Activated CD8-positive, alpha-beta memory T cell treated with anti-CD3 and anti-CD28 coated beads, Interleukin-2, amount 50 U/mL, for 1 hour (primary cell): ENCODE results near the gene RCC2.
"Not testable (repeated sequence)": the region's sequence is repeated elsewhere in the genome, so short reads cannot be mapped to it uniquely, and the experiment has no call there.

Experiments used
- DNase-seq: peaks from one replicate; pipeline ENCODE4 v3.0.0-alpha.2; 2020; ENCODE audit errors: extremely low read depth

RCC2 gene

DNA sequence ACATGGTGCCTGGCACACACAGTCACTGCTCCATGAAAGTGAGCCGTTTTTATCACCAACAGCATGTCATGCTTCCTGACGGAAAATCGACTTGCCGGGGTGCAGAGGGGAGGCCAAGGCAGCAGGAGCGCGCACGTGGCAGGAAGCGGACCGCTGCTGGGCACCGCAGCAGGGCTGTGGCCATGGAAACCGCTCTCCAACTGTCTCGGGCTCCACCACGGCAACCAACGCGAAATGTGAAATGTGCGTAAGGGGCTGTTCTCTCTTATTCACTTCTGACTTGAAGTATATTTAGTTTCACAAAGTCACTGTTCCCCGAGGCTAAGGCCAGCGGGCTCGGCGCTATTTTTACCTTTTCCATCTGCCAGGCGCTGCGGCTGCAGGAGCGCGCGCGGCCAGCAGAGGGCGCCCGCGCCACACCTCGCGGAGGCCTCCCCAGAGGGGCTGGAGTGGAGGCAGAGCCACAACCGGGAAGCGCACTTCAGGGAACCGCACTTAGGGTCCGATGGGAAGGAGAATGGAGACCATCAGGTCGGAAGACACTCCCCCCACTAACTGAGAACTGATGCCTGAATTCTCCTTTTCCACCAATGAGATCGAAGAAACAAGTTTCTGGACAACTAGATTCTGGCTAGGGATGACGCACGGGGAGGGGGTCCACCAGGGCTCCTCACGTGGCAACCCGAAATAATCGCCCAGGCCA is 19.7 kb downstream of the RCC2 start:
- no peak for DNase-seq

DNA sequence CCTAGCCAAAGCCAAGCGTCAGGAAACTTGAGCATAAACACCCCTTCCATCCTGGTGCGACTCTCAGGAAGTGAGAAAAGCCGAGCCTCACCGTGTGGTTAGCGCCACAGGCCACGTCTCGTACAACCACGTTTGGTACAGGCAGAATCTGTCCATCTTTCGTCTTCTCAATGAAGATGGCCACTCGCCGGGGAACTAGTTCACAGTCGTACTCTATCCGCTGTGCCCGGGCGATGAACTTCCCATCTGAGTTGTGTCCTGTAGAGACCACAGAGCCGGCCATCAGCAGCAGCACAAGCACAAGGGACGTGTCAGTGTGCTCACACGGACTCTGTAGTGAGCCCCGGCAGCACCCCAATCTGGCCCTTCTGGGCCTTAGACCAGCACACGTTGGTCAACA is 23.1 kb downstream of the RCC2 start:
- no peak for DNase-seq

DNA sequence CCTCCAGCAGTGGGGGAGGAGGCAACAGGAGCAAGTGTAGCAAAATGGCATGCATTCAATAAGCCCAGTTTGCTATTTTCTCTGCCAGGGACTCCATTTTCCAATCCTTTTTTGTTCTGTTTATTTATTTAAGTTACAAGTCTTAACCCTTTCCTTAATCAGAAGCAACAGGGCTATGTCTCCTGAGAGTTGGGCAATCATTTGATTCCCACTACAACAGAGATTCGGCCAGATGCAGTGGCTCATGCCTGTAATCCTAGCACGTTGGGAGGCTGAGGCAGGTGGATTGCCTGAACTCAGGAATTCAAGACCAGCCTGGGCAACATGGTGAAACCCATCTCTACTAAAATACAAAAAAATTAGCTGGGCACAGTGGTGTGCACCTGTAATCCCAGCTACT is 25.5 kb downstream of the RCC2 start:
- no peak for DNase-seq

DNA sequence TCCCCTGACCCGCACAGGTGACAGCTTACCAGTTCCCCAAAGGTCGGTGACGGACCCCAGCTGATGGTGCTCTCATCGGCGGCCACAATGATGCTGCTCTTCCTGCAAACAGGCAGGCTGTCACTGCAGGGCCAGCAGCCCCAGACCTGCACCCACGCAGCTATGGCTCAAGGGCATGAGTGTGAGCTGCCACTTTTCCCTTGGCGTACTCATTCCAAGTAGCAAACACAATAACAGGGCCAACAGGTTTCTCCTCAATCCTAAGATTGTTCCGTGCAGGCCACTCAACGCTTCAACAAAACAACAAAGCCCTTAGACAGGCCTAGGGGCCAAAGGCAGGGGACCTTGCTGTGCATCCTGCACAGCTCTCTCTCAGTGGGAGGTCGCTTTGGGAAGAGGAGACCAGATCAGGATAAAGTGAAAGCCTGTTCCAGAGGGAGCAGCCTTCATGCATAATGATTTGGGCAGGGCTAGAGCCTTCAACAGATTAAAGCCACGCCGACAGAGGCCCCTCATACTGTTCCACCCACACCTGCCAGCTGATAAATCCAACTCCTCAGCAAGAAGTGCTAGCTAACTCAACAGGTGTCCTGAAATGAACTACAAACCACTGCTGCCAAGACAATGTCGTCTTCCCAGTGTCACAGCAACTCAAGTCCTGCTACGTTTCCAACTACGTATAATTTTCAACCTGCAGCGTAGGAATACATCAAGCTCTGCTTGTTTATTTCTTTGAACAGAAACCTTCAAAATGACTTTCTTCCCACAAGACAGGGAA is 27.2 kb downstream of the RCC2 start:
- DNase-seq = no peak

DNA sequence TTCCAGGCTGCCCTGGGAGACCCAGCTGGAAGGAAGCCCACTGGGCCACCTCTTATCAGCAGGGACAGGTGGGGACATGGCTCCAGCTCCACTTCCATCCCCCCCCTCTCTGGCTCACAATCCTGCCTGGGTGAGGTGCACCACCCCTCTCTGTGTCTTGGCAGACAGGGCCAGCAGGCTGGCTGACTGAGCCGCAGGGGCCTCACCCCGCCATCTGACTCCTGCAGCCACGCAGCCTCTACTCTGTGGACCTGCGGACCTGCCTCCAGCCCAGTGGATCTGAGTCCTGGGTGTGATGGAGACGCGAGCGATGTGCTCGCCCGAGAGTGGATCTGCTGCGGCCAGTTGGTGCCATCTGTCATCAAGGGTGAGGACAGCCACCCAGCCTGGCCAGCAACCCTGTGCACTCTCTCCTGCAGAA is 30.1 kb downstream of the RCC2 start:
- DNase-seq = no peak

DNA sequence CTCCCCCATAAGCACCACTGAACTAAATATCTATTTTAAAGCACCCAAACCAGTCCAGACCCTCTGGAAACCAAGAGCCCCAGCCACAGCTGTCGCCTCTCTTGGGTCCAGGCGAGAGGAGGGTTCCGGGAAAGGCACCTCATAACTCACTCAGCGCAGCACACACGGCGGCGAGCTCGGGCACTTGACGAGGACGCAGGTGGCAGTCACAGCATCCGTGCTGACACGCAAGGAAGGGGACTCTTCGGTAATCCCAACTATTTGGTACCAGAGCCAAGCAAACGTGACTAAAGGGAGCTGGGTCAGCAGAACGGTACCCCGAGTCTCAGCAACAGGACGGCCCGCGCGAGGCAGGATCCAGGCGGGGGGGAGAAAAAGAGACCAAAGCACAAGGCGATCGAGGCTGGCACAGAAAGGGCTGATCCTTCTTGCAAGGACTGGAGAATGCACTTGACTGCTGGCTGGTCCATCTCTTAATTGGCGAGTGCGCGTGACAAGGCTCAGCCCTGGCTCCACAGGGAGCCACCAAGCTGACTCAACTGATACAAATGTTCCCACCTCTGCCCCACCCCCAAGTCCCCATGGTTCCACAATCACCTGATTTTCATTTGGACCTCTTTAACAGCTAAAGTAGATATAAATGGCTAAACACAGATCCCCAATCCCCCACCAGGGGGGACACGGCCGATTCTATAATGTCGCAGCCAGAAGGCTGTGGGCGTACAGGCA is 31.5 kb downstream of the RCC2 start:
- not testable (repeated sequence) for DNase-seq

DNA sequence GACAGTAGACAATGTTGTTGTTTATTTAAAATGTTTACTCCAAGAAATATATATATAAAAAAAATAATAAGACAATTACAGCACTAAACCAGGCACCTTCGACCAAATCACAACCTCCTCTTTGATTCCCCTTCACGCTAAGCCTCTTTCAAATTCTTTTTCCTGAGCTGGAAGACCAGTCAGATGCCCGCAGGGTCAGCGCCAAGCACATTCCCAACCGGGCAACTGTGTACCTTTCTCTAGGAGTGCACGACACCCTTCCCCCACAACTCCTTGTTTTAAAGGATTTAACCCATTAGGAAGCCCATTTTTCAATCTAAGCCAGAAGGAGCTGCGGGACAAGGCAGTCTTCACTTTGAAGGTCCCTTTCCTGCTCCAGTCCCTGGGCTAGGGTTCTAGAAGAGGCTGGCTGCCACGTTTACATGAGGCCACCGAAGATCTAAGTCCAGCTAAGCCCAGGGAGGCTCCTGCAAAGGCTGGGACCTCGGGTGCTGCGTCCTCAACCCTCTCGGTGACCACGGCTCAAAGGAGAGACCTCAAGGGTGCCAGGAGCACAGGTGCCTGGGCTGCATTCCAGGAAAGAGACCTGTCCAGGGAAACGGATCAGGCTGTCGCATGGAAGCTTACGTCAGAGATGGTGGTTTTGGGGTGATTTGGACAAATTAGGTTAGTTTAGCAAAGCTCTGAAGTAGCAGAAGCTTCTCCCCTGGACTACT is 32.6 kb downstream of the RCC2 start:
- DNase-seq = not testable (repeated sequence)

DNA sequence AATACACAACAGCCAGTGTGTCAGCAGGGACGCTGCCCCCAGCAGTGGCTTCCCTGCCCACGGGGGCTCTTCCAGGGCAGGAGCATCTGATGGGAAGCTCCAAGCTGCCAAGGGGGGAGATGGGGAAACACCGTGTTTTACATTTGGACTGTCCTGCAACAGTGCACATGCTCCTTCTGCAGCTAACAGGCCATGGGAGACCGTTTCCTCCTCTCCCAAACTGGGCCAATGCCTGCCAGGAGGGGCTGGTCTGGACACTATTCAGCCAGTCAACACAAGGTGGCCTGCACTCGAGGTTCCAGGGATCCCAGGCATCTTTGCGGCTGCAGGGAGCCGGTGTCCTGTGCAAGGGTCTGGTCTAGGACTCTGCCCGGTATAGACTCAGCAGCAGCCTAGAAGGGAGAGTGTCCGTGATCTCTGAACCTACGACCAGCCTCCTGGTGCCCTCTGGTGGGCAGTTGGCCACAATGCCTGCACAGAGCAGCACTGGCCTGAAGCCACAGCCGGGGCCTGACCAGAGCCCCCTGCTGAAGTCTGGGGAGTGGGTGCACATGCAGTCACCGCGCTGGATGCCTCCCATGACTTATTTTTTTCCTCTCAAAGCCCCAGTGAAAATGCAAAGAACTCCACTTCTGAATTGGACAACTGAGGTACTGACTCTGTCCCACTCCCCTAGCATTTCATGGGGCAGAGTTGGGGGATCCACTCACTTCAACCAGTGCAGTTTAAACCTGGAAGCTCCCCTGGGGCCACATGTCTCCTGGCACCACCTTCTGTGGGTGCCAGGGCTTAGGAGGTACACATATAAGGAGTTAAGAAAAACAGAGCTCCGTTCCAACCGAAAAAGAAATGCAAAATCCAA is 33.3 kb downstream of the RCC2 start:
- DNase-seq = no peak

DNA sequence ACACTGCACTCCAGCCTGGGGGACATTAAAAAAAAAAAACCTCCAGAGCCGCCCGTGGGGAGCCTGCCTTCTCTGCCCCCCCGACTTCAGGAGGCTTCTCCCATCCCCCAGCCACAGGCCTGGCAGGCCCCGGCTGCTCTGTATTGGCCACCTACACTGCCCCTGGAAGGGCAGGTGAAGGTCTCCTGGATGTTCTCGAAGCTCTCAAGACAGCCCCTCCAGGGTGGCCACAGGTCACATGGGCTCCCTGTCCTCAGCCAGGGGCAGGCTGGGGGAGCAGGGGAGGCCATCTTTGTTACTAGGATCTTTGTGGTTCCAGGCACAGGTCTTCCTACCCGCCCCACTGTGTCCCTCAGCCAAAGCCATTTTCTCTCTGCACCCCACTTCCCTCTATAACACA is 34.7 kb downstream of the RCC2 start:
- no peak for DNase-seq

DNA sequence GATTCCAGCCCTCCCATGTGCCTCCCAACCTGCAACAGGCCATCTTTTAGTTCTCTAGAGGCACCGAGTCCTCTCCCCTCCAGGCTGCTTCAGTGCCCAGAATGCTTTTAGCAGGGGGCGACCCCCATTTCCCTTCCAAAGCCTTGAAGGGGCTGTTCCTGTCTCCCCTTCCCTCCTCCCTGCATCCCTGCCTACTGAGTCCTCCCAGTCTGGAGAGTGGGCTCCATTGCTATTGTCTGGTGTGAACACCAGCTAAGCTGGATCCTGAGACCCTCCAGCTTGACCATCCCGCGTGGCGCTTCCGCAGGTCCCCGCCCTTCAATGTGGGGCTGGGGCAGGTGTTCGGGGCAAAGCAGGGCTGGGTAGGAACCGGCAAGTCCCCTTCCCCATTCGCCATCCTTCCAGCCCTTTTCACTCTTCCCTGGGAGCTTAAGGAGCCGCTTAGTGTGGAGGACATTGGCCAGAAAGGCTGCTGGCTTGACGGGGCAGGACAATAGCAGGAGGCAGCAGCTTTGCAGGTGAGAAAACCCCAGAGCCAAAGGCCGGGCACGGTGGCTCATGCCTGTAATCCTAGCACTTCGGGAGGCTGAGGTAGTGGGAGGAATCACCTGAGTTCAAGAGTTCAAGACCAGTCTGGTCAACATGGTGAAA is 35.3 kb downstream of the RCC2 start:
- DNase-seq = no peak

DNA sequence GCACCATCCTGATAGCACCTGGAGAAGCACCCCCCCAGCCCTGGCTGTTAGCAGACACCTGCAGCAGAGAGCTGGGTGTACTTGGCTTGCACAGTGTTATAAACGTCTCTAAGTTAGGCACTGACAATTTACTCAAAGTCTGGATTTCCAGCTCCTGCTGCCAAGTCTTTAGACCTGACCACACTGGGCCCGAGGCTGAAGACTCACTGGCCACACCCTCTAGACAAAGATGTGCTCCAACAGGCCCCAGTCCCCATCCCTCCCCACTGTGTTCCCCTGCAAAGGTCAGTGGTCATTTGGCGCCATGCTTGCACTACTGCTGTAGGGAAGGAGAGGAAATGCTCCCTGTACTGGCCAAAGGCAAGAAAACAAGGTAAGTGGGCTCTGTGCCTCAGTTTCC is 36.4 kb downstream of the RCC2 start:
- DNase-seq = no peak

DNA sequence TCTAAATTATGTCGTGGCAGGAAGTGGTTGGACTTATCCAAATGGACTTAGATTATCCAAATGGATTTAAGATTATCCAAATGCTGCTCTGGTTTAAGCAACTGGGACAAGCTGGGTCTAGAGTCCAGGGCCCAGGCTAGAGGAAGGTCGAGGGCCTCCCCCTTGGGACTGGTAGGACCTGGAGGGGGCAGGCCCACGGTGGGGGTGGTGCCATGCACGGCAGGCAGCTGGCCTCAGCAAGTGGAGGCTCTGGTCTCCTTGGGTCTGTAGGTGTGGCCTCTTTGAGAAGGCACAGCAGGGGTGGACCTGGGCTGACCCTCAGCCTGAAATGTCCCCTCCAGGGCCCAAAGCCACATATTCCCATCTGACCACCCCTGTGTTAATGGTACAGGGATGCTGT is 37.6 kb downstream of the RCC2 start:
- no peak for DNase-seq

DNA sequence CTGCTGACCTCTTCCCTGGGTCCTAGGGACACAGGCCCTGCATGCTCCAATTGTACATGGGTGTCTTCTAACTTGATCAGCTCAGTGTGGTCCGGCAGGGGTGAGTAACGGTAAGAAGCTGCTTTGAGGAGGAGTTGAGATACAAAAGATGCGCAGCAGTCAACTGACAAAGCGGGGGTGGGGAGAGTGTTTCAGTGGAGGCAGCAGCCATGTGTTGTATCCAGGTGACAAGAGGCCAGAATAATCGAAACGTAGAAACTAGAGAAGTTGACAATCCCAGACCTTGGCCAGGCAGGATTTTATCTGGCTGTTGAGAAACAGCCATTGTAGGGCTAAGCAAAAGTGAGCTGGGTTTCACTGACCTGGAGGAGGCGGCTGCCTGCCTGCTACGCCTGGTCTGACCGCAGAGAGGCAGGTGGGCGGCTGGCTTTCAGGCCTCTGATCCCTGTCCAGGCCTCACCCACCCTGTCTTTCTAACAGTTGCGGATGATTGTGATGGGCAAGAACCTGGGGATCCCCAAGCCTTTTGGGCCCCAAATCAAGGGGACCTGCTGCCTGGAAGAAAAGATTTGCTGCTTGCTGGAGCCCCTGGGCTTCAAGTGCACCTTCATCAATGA is 38.6 kb downstream of the RCC2 start:
- DNase-seq = no peak

DNA sequence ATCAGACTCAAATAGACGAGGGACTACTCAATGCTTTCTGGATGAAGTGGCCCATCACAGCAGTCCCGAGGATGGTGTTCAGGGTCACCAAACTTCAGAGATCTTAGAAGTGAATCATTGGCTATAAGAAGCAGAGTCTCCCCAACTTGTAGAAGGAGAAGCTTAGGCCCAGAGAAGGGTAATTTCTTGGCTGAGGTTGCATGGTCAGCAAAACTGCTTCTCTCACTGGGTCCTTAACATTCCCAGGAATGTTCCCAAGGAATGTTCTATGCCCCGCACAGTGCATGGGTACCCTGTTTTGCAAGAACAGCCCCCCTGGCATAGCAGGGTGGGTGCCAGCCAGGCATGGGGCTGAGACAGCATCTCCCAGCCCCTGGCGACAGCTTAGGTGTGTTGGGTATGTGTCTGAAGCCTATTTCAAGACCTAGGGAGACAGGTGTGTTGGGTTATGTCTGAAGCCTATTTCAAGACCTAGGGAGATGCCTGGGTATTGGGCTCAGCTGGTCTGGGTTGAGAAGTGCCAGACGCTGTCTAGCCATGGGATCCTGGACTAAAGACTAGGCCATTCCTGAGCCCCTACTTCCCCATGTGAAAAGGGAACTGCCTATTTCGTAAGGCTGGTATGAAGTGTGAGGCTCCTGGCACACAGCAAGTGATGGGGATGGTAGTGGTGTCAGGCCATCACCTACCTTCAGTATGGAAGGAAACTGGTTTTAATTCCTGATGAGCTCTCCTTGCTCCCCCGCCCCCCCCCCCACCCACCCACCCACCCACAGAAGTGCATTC is 41.4 kb downstream of the RCC2 start:
- no peak for DNase-seq

DNA sequence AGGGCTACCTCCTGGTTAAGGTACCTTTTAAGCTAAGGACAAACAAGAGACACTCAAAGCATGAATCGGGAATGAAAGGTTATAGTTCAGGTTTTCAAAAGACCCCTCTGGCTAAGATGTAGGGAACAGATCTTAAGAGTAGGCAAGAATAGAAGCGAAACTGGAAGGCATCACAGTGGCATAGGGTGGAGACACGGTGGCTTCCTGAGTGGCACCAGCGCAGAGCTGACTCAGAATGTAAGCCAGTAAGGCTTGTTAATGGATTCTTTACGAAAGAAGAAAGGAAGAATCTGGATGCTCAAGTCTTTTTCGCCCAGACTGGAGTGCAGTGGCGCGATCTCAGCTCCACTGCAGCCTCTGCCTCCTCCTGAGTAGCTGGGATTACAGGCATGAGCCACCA is 46.2 kb downstream of the RCC2 start:
- no peak for DNase-seq

DNA sequence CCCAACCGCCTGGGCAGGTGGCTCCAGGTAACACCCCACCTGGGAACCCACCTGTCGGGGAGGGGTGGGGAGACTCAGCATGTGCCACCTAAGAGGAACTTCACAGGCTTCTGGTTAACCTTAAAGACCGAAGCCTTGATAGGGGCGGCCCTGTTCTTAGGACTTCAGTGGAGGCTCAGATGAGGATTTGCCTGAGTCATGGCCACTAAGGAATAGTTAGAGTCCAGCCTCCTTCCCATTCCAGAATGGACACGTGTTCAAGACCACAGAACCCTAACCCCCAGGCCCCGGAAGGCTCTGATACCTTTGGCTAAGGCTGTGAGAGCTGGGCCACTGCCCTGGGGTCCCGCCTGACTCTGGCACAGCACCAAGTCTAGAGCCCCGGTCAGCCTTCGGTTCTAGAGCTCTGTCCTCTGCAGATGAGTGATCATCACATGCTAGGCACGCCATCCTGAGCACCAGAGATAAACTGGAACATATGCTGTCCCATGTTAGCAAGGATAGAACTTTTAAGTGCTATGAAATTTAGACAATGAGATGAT is 47.2 kb downstream of the RCC2 start:
- DNase-seq = no peak

DNA sequence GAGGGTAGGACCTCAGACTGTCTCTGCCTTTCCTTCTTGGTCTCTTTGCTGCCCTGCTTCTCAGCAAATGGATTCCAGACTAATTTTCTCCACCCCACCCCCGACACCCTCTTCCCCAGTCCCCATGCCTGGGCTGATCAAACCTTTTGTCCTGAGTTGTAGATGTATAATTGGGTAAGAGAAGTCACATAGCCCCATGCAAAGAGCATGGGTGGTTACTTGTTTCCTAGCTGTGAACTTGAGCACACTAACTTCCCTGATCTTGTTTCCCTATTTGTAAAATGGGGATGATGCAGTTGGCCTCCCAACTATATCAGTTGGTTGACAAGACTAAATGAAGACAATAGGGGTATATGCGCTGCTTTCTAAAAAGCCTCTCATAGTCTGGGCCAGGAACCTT is 58.3 kb downstream of the RCC2 start:
- DNase-seq = no peak

DNA sequence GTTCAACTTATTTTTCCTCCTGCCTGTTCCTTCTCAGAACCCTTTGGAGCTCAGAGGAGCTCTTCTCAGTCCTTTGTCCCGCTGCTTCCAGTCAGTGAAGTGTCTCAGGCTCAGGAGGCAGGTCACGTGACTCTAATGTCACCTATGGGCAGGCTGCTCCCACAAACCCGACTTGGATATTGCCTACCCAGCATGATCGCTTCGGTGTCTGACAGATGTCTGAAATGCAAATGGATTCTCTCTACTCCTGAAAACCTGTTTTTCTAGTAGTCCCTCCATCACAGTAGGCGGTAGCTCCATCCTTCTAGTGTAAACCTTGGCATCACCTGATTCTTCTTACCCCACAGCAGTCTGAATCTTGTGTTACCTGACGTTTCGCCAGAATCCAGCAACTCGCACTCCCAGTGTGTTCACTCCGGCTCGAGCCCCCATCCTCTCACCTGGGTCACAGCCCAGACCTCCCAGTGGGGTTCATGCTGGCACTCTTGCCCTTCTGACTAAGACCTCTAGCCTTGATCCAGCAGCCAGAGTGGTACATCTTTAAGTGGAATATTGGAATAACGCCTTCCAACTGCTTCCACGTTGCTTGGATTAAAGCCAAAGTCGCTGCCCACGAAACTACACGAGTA is 62.0 kb downstream of the RCC2 start:
- DNase-seq = no peak

DNA sequence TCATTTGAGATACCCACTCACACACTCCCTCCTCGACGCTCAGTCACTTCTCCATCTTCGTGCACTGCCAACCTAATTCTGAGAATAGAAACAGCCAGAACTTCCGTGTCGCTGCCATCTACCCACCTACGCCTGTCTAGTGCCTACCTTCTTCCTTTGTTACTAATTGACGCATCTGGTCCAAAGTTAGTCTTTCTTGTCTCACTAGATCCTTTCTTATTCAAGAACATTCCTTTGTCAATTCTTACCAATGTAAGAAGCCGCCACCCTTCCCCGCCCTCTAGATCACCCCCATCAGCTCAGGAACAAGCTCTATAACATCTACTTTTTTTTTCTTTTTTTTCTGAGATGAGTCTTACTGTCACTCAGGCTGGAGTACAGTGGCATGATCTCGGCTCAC is 63.8 kb downstream of the RCC2 start:
- no peak for DNase-seq
